H1 (cell line): ENCODE data around the gene SAMM50. TPM values are rescaled to one million over a fixed set of nuclear protein-coding genes. Genes with fewer than 3 reads are reported as not detected.

Experiments used
- CTCF ChIA-PET: fragments of 300-600 bp; sonication (Branson Sonifier 250); formaldehyde crosslinking; loops from one replicate; lab custom pipeline; 2021; ENCODE audit not compliant: partially characterized antibody; lab: Charles Lee
- POLR2A ChIA-PET: fragments of 300-600 bp; sonication (Branson Sonifier 250); formaldehyde crosslinking; loops from one replicate; lab custom pipeline; 2021; ENCODE audit warnings: inconsistent platforms; ENCODE audit not compliant: partially characterized antibody; lab: Charles Lee
- DNase-seq, 2 experiments: peaks; one replicate each; pipeline versions ENCODE4 v3.0.0 to v3.0.0-alpha.2; 2010 to 2022; ENCODE audit warnings: low spot score in 2 of 2, low read depth in 1 of 2, mixed read lengths in 1 of 2
- FAIRE-seq: peaks from 2 replicates; lab custom pipeline; 2011; peaks lifted over from hg19 to GRCh38; lab: Jason Lieb, UNC
- H2AFZ ChIP-seq: 2 replicates; pipeline ENCODE4 v1.8.1; 2012; ENCODE audit warnings: low read length, inconsistent platforms
- H2AK5ac ChIP-seq: 2 replicates; pipeline ENCODE4 v1.6.1; 2013; ENCODE audit warnings: low read depth, low read length
- H2BK120ac ChIP-seq: replicated peaks from 2 replicates; pipeline ENCODE3; 2013; ENCODE audit warnings: low read depth, low read length, inconsistent platforms
- H2BK12ac ChIP-seq: 2 replicates; pipeline ENCODE4 v1.6.1; 2013; ENCODE audit warnings: low read depth, low read length
- H2BK15ac ChIP-seq: 2 replicates; pipeline ENCODE4 v1.6.1; 2013; ENCODE audit warnings: low read length
- H2BK20ac ChIP-seq: 2 replicates; pipeline ENCODE4 v1.6.1; 2013; ENCODE audit warnings: low read length
- H2BK5ac ChIP-seq: 2 replicates; pipeline ENCODE4 v1.6.1; 2013; ENCODE audit warnings: low read depth, low read length
- H3K14ac ChIP-seq: 2 replicates; pipeline ENCODE4 v1.6.1; 2013; ENCODE audit warnings: inconsistent platforms; ENCODE audit not compliant: insufficient read length
- H3K18ac ChIP-seq: 2 replicates; pipeline ENCODE4 v1.6.1; 2013; ENCODE audit warnings: low read length; ENCODE audit errors: extremely low read depth
- H3K23ac ChIP-seq: 2 replicates; pipeline ENCODE4 v1.6.1; 2013; ENCODE audit warnings: inconsistent platforms; ENCODE audit not compliant: insufficient read length
- H3K23me2 ChIP-seq: 2 replicates; pipeline ENCODE4 v1.6.1; 2013; ENCODE audit warnings: low read depth, low read length
- H3K27ac ChIP-seq: 2 replicates; pipeline ENCODE4 v1.6.1; 2011; ENCODE audit warnings: low read depth, low read length, inconsistent platforms
- H3K27me3 ChIP-seq, 4 experiments: replicated peaks in 1 of 4; 1 replicate in 1 of 4; 2 replicates in 3 of 4; pipeline versions ENCODE4 v1.6.1 to v1.8.1; 2011 to 2013; ENCODE audit warnings: low read length in 3 of 4, mild to moderate bottlenecking in 3 of 4, inconsistent platforms in 2 of 4, mixed read lengths in 2 of 4, moderate library complexity in 1 of 4; ENCODE audit not compliant: control insufficient read depth in 3 of 4, insufficient read depth in 3 of 4; ENCODE audit errors: extremely low read depth in 1 of 4
- H3K36me3 ChIP-seq, 4 experiments: 2 replicates each; pipeline versions ENCODE4 v1.6.1 to v1.8.1; 2011 to 2013; ENCODE audit warnings: mild to moderate bottlenecking in 4 of 4, low read length in 3 of 4, moderate library complexity in 2 of 4, control low read depth in 1 of 4, inconsistent platforms in 1 of 4; ENCODE audit not compliant: insufficient read depth in 4 of 4, control insufficient read depth in 2 of 4
- H3K4ac ChIP-seq: replicated peaks from 2 replicates; pipeline ENCODE3; 2013; ENCODE audit warnings: low read length, low read depth, mixed read lengths, inconsistent platforms; ENCODE audit not compliant: insufficient read length
- H3K4me1 ChIP-seq, 4 experiments: replicated peaks in 1 of 4; 1 replicate in 1 of 4; 2 replicates in 3 of 4; pipeline versions ENCODE4 v1.6.1 to v1.8.1; 2011 to 2013; ENCODE audit warnings: low read length in 3 of 4, inconsistent platforms in 2 of 4, mixed read lengths in 1 of 4; ENCODE audit not compliant: insufficient read depth in 4 of 4, control insufficient read depth in 3 of 4
- H3K4me2 ChIP-seq, 2 experiments: 2 replicates each; pipeline versions ENCODE4 v1.6.1 to v1.8.1; 2011 to 2013; ENCODE audit warnings: low read depth in 2 of 2, low read length in 2 of 2, control low read depth in 1 of 2, inconsistent platforms in 1 of 2, mild to moderate bottlenecking in 1 of 2; ENCODE audit not compliant: insufficient read depth in 1 of 2
- H3K4me3 ChIP-seq, 4 experiments: fragments of 200-600, 300-600 bp in 1 of 4; sonication (generic), shearing (Covaris generic), sonication (Bioruptor Twin) in 1 of 4; 2 replicates each; pipeline versions ENCODE4 v1.5.1 to v1.8.1; 2011 to 2016; ENCODE audit warnings: low read length in 4 of 4, low read depth in 3 of 4, control low read depth in 2 of 4, inconsistent platforms in 2 of 4, mild to moderate bottlenecking in 2 of 4, mixed read lengths in 1 of 4, moderate library complexity in 1 of 4; ENCODE audit not compliant: insufficient read depth in 2 of 4; ENCODE audit errors: extremely low read depth in 1 of 4
- H3K56ac ChIP-seq: replicated peaks from 2 replicates; pipeline ENCODE3; 2013; ENCODE audit warnings: low read depth, mild to moderate bottlenecking, mixed read lengths, low read length, inconsistent platforms; ENCODE audit not compliant: insufficient read length
- H3K79me1 ChIP-seq: 2 replicates; pipeline ENCODE4 v1.6.1; 2013; ENCODE audit warnings: low read depth, low read length, control low read depth
- H3K79me2 ChIP-seq, 2 experiments: 2 replicates each; pipeline versions ENCODE4 v1.6.1 to v1.8.1; 2012 to 2013; ENCODE audit warnings: low read length in 2 of 2, mild to moderate bottlenecking in 2 of 2, inconsistent platforms in 1 of 2; ENCODE audit not compliant: insufficient read depth in 2 of 2, control insufficient read depth in 1 of 2
- H3K9ac ChIP-seq, 4 experiments: replicated peaks in 1 of 4; 1 replicate in 1 of 4; 2 replicates in 3 of 4; pipeline versions ENCODE4 v1.6.1 to v1.8.1; 2011 to 2013; ENCODE audit warnings: low read depth in 3 of 4, low read length in 3 of 4, control low read depth in 2 of 4, mild to moderate bottlenecking in 2 of 4, moderate library complexity in 2 of 4, inconsistent platforms in 1 of 4; ENCODE audit errors: extremely low read depth in 1 of 4
- H3K9me3 ChIP-seq, 2 experiments: 2 replicates each; pipeline versions ENCODE4 v1.6.1 to v1.8.1; 2012 to 2013; ENCODE audit warnings: mild to moderate bottlenecking in 2 of 2, moderate library complexity in 2 of 2, control low read depth in 1 of 2, inconsistent platforms in 1 of 2, low read depth in 1 of 2, low read length in 1 of 2, mixed read lengths in 1 of 2; ENCODE audit not compliant: insufficient read depth in 2 of 2
- H4K20me1 ChIP-seq, 2 experiments: replicated peaks in 1 of 2; 2 replicates each; pipeline versions ENCODE3 to v1.8.1; 2011 to 2013; ENCODE audit warnings: inconsistent platforms in 2 of 2, low read length in 2 of 2, mild to moderate bottlenecking in 1 of 2; ENCODE audit not compliant: insufficient read depth in 2 of 2, control insufficient read depth in 1 of 2
- H4K5ac ChIP-seq: 2 replicates; pipeline ENCODE4 v1.6.1; 2013; ENCODE audit warnings: low read length, low read depth, mixed read lengths, inconsistent platforms; ENCODE audit not compliant: insufficient read length
- H4K8ac ChIP-seq: 2 replicates; pipeline ENCODE4 v1.8.0; 2013; ENCODE audit warnings: mild to moderate bottlenecking, moderate library complexity, low read length, inconsistent platforms; ENCODE audit not compliant: insufficient read depth; ENCODE audit errors: extremely low read depth
- H4K91ac ChIP-seq: replicated peaks from 2 replicates; pipeline ENCODE3; 2013; ENCODE audit warnings: low read length, mixed read lengths, inconsistent platforms; ENCODE audit not compliant: insufficient read length
- CBX8 ChIP-seq: fragments of 300-800, 300-1000 bp; sonication (generic); IDR thresholded peaks from 2 replicates; pipeline ENCODE4 v1.7.1; 2016; ENCODE audit warnings: low read depth, low read length, borderline replicate concordance
- RBBP5 ChIP-seq: IDR thresholded peaks from 2 replicates; pipeline ENCODE4 v1.7.1; 2012; ENCODE audit warnings: low read depth, mild to moderate bottlenecking, inconsistent platforms, low read length, moderate library complexity, borderline replicate concordance
- SAP30 ChIP-seq: fragments of 300-600 bp; sonication (generic); IDR thresholded peaks from 2 replicates; pipeline ENCODE4 v1.7.1; 2012; ENCODE audit warnings: low read length, moderate library complexity, mild to moderate bottlenecking, inconsistent platforms; ENCODE audit not compliant: insufficient read depth, insufficient replicate concordance
- SP4 ChIP-seq: IDR thresholded peaks from 2 replicates; pipeline ENCODE4 v1.6.1; 2012; ENCODE audit warnings: low read length, inconsistent platforms
- TCF12 ChIP-seq: IDR thresholded peaks from 2 replicates; pipeline ENCODE4 v1.6.1; 2011; ENCODE audit warnings: low read depth, mild to moderate bottlenecking, low read length
- WGBS, 2 experiments: shearing (Covaris generic) in 1 of 2; methylation state at CpG; one replicate each; pipeline versions ENCODE4 v1.1.6 to v1.1.7; 2013 to 2015; ENCODE audit warnings: low lambda C conversion rate in 2 of 2, mixed read lengths in 2 of 2, inconsistent platforms in 1 of 2, low coverage in 1 of 2, missing lambda C conversion rate in 1 of 2; ENCODE audit not compliant: insufficient replicate concordance in 2 of 2, insufficient coverage in 1 of 2, insufficient read length in 1 of 2; ENCODE audit errors: extremely low coverage in 1 of 2, missing lambda C conversion rate in 1 of 2; 5-methylcytosine and 5-hydroxymethylcytosine counted together
- polyA plus RNA-seq, 7 experiments: library from polyadenylated mRNA; depleted of rRNA in 3 of 7; stranded (reverse) in 5 of 7; unstranded in 2 of 7; fragments of >200 nt in 5 of 7; fragments of 200-250 nt in 2 of 7; gene quantifications; 1 replicate in 5 of 7; 2 replicates in 1 of 7; 4 replicates in 1 of 7; pipeline versions ENCODE4 v1.2.1 to v1.2.3, GENCODE V29; 2011 to 2013; ENCODE audit warnings: missing spikeins in 2 of 7, mixed read lengths in 2 of 7
- total RNA-seq: library from RNA; stranded (reverse); fragmentation: NEBNext Ultra II Directional; extraction: Animal tissue kit (Norgen Biotek cat#: 25700); gene quantifications from 2 replicates; pipeline ENCODE4 v1.2.1, GENCODE V29; 2021

The SAMM50 gene
- total and polyA plus RNA-seq, 2 of the 8 experiments (the other 6 are each of a cell fraction or from before 2014, with no cell fraction given) = 45.4 to 70.3 TPM

GRCh38 chr22:43955883-43956782, 891 bp downstream of the SAMM50 start:
- no peak overlapping the region for H2BK12ac ChIP-seq
- no peaks in the 10 kb centered on the region for H4K20me1 ChIP-seq
- peak overlapping the region; percentile 84 for H2BK5ac ChIP-seq
- DNase-seq (no peak), FAIRE-seq (no peak)
- H3K4me2 ChIP-seq = peak overlapping the region; percentile 95 to 97
- no peak overlapping the region for H2BK15ac ChIP-seq
- peaks cover 3 to 45% of the 10 kb centered on the region in 2 experiments; a peak in 3 of 4 replicates for H3K79me2 ChIP-seq
- H2AFZ ChIP-seq = 0 out of 2 replicates have a peak overlapping the region, but pooled peaks have one; percentile 54
- 49% methylated on average over 17 of the region's 17 CpGs; no CpG with 5 or more reads in 1 of the 2 experiments for WGBS, 2 experiments
- peak overlapping the region in 3 of 4 experiments; percentile 70 to 81 (median 81); a peak in 6 of 7 replicates for H3K9ac ChIP-seq
- no peak overlapping the region for H4K91ac ChIP-seq
- H3K27me3 ChIP-seq = no peaks in the 10 kb centered on the region
- peaks cover 0 to 12% (median 3%) of the 10 kb centered on the region in 4 experiments; a peak in 5 of 7 replicates for H3K4me1 ChIP-seq
- no peak overlapping the region for H2BK120ac ChIP-seq
- H3K36me3 ChIP-seq = no peaks in the 10 kb centered on the region
- peaks cover 14% of the 10 kb centered on the region; the same call in 1 of the 2 replicates for H3K23me2 ChIP-seq
- no peak overlapping the region for H3K56ac ChIP-seq
- H3K9me3 ChIP-seq = no peaks in the 10 kb centered on the region
- H2AK5ac ChIP-seq = no peak overlapping the region
- H4K5ac ChIP-seq = no peak overlapping the region
- H3K18ac ChIP-seq = no peak overlapping the region
- peak overlapping the region; percentile 78 to 94 (median 87) for H3K4me3 ChIP-seq
- POLR2A ChIA-PET = no interaction called here
- CTCF ChIA-PET = no interaction called here
- H3K23ac ChIP-seq = no peak overlapping the region
- H3K79me1 ChIP-seq = peaks cover 3% of the 10 kb centered on the region; the same call in 1 of the 2 replicates
- H3K27ac ChIP-seq = 0 out of 2 replicates have a peak overlapping the region, but pooled peaks have one; percentile 19
- H3K14ac ChIP-seq = no peak overlapping the region
- H2BK20ac ChIP-seq = no peak overlapping the region
- no peak overlapping the region for H4K8ac ChIP-seq
- H3K4ac ChIP-seq = no peak overlapping the region
- TF ChIP-seq SAP30 = peak; percentile 58
- TF ChIP-seq TCF12 = no peak
- no peak for TF ChIP-seq CBX8
- TF ChIP-seq SP4 = no peak
- TF ChIP-seq RBBP5 = no peak
